Astrocyte (in vitro differentiated cells and primary cell): Measurements from ENCODE around the gene MTTP. TPM values are rescaled to one million over a fixed set of nuclear protein-coding genes. Genes with fewer than 3 reads are reported as not detected.

ENCODE experiments used
- DNase-seq: peaks from one replicate; pipeline ENCODE4 v3.0.0-alpha.2; 2010; ENCODE audit warnings: low read depth
- FAIRE-seq: peaks from 2 replicates; lab custom pipeline; 2011; peaks lifted over from hg19 to GRCh38; lab: Jason Lieb, UNC
- H2AFZ ChIP-seq: 2 replicates; pipeline ENCODE4 v1.6.0; 2012; ENCODE audit warnings: low read depth, low read length, inconsistent platforms
- H3K27ac ChIP-seq: 2 replicates; pipeline ENCODE4 v1.5.1; 2011; ENCODE audit warnings: low read depth, low read length, inconsistent platforms
- H3K27me3 ChIP-seq: 2 replicates; pipeline ENCODE4 v1.6.0; 2011; ENCODE audit warnings: low read length, inconsistent platforms; ENCODE audit not compliant: insufficient read depth
- H3K36me3 ChIP-seq: 2 replicates; pipeline ENCODE4 v1.5.1; 2011; ENCODE audit warnings: low read length, inconsistent platforms; ENCODE audit not compliant: insufficient read depth
- H3K4me1 ChIP-seq: 2 replicates; pipeline ENCODE4 v1.5.1; 2011; ENCODE audit warnings: low read length, inconsistent platforms; ENCODE audit not compliant: insufficient read depth
- H3K4me2 ChIP-seq: 2 replicates; pipeline ENCODE4 v1.6.0; 2012; ENCODE audit warnings: low read length, inconsistent platforms
- H3K4me3 ChIP-seq: 2 replicates; pipeline ENCODE4 v1.5.1; 2011; ENCODE audit warnings: low read depth, mild to moderate bottlenecking, low read length, inconsistent platforms; ENCODE audit not compliant: insufficient read depth
- H3K79me2 ChIP-seq: 2 replicates; pipeline ENCODE4 v1.6.0; 2012; ENCODE audit warnings: mild to moderate bottlenecking, low read length, inconsistent platforms; ENCODE audit not compliant: insufficient read depth
- H3K9ac ChIP-seq: 2 replicates; pipeline ENCODE4 v1.6.0; 2012; ENCODE audit warnings: mild to moderate bottlenecking, low read length, inconsistent platforms
- H3K9me3 ChIP-seq: 2 replicates; pipeline ENCODE4 v1.5.1; 2012; ENCODE audit warnings: low read depth, mild to moderate bottlenecking, low read length, inconsistent platforms; ENCODE audit not compliant: insufficient read depth
- H4K20me1 ChIP-seq: 2 replicates; pipeline ENCODE4 v1.6.0; 2012; ENCODE audit warnings: low read length, inconsistent platforms; ENCODE audit not compliant: insufficient read depth
- H3K27ac Mint-ChIP-seq: one replicate; pipeline ENCODE4 v1.8.0; 2021; ENCODE audit warnings: mild to moderate bottlenecking, mixed read lengths; ENCODE audit not compliant: unreplicated experiment
- H3K27me3 Mint-ChIP-seq: one replicate; pipeline ENCODE4 v1.8.0; 2021; ENCODE audit warnings: low read depth, mixed read lengths; ENCODE audit not compliant: unreplicated experiment
- H3K36me3 Mint-ChIP-seq: one replicate; pipeline ENCODE4 v1.8.0; 2021; ENCODE audit warnings: low read depth, mixed read lengths; ENCODE audit not compliant: unreplicated experiment
- H3K4me1 Mint-ChIP-seq: one replicate; pipeline ENCODE4 v1.8.0; 2021; ENCODE audit warnings: low read depth, mixed read lengths; ENCODE audit not compliant: unreplicated experiment
- H3K4me3 Mint-ChIP-seq: one replicate; pipeline ENCODE4 v1.8.0; 2021; ENCODE audit warnings: mild to moderate bottlenecking, moderate library complexity, mixed read lengths; ENCODE audit not compliant: unreplicated experiment
- H3K9me3 Mint-ChIP-seq: one replicate; pipeline ENCODE4 v1.8.0; 2021; ENCODE audit warnings: mild to moderate bottlenecking, mixed read lengths; ENCODE audit not compliant: unreplicated experiment
- CTCF ChIP-seq: IDR thresholded peaks from 2 replicates; pipeline ENCODE4 v1.5.1; 2011; ENCODE audit warnings: low read depth, mild to moderate bottlenecking, inconsistent platforms, low read length, moderate library complexity; ENCODE audit not compliant: insufficient read depth
- EZH2 ChIP-seq: IDR thresholded peaks from 2 replicates; pipeline ENCODE4 v1.6.1; 2012; ENCODE audit warnings: mild to moderate bottlenecking, low read length, inconsistent platforms; ENCODE audit not compliant: insufficient read depth
- total RNA-seq: library from RNA; stranded (reverse); gene quantifications from 2 replicates; pipeline ENCODE4 v1.2.1, GENCODE V29; 2021

The MTTP gene
- total RNA-seq, 1 donor from 2014 or later, result 0.41 TPM

GRCh38 chr4:99624141-99624719, 49.6 kb downstream of the MTTP start:
- H3K4me1 Mint-ChIP-seq, result no peaks in the 10 kb centered on the region
- TF ChIP-seq CTCF (no peak), EZH2 (no peak)
- Histone ChIP-seq H3K9me3 (no peaks in the 10 kb centered on the region), H3K79me2 (no peaks in the 10 kb centered on the region), H3K9ac (no peak overlapping the region), H3K4me1 (no peaks in the 10 kb centered on the region), H2AFZ (no peak overlapping the region), H3K27ac (no peak overlapping the region), H3K36me3 (no peaks in the 10 kb centered on the region), H3K4me3 (no peak overlapping the region), H3K27me3 (no peaks in the 10 kb centered on the region), H3K4me2 (no peak overlapping the region), H4K20me1 (no peaks in the 10 kb centered on the region)
- no peaks in the 10 kb centered on the region for H3K36me3 Mint-ChIP-seq
- FAIRE-seq (no peak), DNase-seq (no peak)
- no peak overlapping the region for H3K4me3 Mint-ChIP-seq
- H3K9me3 Mint-ChIP-seq, result peaks cover 1% of the 10 kb centered on the region
- no peak overlapping the region for H3K27ac Mint-ChIP-seq
- no peaks in the 10 kb centered on the region for H3K27me3 Mint-ChIP-seq

GRCh38 chr4:99625369-99625768, 50.7 kb downstream of the MTTP start:
- Histone ChIP-seq H3K4me2 (no peak overlapping the region), H3K27ac (no peak overlapping the region), H4K20me1 (no peaks in the 10 kb centered on the region), H3K9me3 (no peaks in the 10 kb centered on the region), H3K9ac (no peak overlapping the region), H3K36me3 (no peaks in the 10 kb centered on the region), H3K4me3 (no peak overlapping the region), H2AFZ (no peak overlapping the region), H3K27me3 (no peaks in the 10 kb centered on the region), H3K4me1 (no peaks in the 10 kb centered on the region), H3K79me2 (no peaks in the 10 kb centered on the region)
- Mint-ChIP-seq H3K4me3 (no peak overlapping the region), H3K27ac (no peak overlapping the region), H3K36me3 (no peaks in the 10 kb centered on the region), H3K4me1 (no peaks in the 10 kb centered on the region), H3K9me3 (peaks cover 1% of the 10 kb centered on the region), H3K27me3 (no peaks in the 10 kb centered on the region)
- FAIRE-seq, result no peak
- TF ChIP-seq CTCF, result no peak
- no peak for TF ChIP-seq EZH2
- no peak for DNase-seq

- no peak overlapping the region for H2AFZ ChIP-seq
- H3K27ac ChIP-seq, result no peak overlapping the region
- H3K9me3 ChIP-seq, result no peaks in the 10 kb centered on the region
- H3K36me3 ChIP-seq, result no peaks in the 10 kb centered on the region
- H3K9me3 Mint-ChIP-seq, result peaks cover 1% of the 10 kb centered on the region
- H3K9ac ChIP-seq, result no peak overlapping the region
- TF ChIP-seq EZH2 (no peak), CTCF (no peak)
- H3K4me1 ChIP-seq, result no peaks in the 10 kb centered on the region
- no peaks in the 10 kb centered on the region for H4K20me1 ChIP-seq
- no peaks in the 10 kb centered on the region for H3K36me3 Mint-ChIP-seq
- no peaks in the 10 kb centered on the region for H3K79me2 ChIP-seq
- no peak overlapping the region for H3K4me3 Mint-ChIP-seq
- no peak overlapping the region for H3K4me2 ChIP-seq
- H3K4me3 ChIP-seq, result no peak overlapping the region
- no peaks in the 10 kb centered on the region for H3K4me1 Mint-ChIP-seq
- H3K27me3 Mint-ChIP-seq, result no peaks in the 10 kb centered on the region
- H3K27ac Mint-ChIP-seq, result no peak overlapping the region
- no peak for DNase-seq
- FAIRE-seq, result no peak
- no peaks in the 10 kb centered on the region for H3K27me3 ChIP-seq
Observed at GRCh38 chr4:99628040-99628439, 53.4 kb downstream of the MTTP start.
